GM18505 (cell line): Measurements from ENCODE around the gene SLC6A8.

Source experiments
- ATAC-seq: cut with Tn5 transposase; IDR thresholded peaks from one replicate; pipeline ENCODE4 v1.9.1; 2021; ENCODE audit not compliant: unreplicated experiment
- POLR2A ChIP-seq: IDR thresholded peaks from 4 replicates; pipeline ENCODE4 v1.6.1; 2011; ENCODE audit warnings: borderline replicate concordance; ENCODE audit not compliant: insufficient read depth, insufficient read length; ENCODE audit errors: extremely low read depth

SLC6A8 gene

DNA sequence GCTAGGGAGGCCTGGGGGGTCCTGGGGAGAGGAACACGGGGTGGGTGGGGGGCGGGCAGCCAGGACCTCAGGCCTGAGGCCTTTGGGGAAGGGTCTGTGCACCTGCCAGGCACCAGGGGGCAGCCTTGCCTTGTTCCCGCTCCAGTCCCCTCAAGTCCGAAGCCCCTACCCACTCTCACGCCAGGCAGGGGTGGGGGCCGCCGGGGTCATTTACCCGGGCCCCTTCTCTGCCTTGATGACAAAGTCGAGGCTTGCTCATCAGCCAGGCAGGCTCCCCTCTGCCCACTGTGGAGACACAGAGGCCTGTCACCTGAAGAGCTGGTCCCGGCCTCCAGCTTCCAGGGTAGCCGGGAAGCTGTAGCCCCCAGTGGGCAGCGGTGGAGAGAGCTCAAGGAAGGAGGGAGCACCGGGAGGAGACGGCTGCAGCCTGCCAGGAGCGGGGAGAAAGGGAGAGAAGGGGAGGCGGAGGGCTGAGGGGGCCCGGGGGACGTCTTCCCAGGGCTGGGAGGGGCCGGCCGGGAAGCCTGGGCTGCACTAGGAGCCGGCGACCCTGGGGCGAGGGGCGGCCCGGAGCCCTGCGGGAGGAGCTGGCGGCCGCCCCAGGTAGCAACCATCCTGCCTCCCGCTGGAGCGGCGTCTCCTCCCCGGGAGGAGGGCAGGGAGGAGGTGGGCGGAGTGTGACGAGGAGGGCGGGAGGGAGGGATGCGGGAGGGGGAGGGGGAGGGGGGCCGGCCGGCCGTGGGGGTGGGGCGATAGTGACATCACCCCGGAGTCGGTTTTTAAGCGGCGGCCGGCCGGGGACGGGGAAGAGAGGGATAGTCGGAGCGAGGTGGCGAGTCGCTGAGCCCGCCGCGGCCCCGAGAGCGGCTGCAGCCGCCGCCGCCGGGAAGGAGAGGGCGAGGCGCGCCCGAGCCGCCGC, at the start of gene SLC6A8:
Gene SLC6A8, plus strand, starts transcription at position 806 of the 919 bp plus-strand sequence. CDS start 649 bp downstream, outside the sequence.
- ATAC-seq, result no peak
- TF ChIP-seq POLR2A, result no peak

DNA sequence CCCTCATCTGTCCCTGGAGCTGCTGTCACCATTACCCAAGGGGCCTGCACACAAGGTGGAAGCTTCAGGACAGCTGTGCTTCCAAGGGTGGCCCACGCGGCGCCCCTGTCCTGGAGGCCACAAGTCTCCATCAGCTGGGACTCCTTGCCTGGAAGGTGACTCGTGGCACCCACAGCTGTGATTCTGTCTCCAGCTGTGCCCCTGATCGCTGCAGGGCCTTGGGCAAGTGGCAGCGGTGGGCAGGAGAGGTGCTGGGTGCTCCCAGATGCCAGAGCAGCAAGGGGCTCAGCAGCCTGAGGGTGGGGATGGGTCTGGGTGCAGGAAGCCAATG, 49.7 kb upstream of the SLC6A8 start:
- TF ChIP-seq POLR2A, result no peak
- ATAC-seq, result no peak

DNA sequence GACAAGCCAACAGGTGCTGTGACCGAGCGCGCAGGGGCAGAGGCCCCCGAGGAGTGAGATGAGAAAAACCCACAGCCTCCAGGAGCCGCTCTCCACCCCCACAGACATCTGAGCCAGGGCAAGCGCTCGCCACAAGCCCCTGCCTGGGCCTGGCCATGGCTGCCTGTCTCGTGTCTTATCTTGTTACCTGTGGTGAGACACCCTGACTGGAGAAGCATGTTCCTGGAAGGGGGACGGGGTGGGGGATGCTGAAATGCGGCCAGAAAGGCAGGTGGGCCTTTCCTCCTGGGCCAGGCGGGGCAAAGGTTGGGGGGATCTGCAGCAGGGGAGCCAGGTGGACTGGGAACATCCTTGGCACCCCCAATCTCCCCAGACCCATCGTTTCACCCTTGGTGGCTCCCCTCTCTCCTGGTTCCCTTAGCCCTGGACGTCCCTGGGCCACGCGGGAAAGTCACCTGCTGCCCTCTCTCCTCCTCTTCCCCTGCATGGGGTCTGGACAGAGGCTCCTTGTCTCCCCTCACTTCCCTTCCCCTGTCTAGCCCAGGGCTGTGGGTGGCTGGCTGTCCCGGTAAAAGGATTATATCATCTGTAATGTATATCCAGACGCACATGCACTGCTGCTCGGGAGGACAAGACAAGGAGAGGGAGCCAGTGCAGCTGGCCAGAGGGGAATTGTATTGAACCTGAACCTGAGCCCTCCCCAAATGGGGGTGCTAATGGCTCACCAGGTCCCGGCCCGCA, 49.1 kb upstream of the SLC6A8 start:
- no peak for TF ChIP-seq POLR2A
- ATAC-seq, result no peak

DNA sequence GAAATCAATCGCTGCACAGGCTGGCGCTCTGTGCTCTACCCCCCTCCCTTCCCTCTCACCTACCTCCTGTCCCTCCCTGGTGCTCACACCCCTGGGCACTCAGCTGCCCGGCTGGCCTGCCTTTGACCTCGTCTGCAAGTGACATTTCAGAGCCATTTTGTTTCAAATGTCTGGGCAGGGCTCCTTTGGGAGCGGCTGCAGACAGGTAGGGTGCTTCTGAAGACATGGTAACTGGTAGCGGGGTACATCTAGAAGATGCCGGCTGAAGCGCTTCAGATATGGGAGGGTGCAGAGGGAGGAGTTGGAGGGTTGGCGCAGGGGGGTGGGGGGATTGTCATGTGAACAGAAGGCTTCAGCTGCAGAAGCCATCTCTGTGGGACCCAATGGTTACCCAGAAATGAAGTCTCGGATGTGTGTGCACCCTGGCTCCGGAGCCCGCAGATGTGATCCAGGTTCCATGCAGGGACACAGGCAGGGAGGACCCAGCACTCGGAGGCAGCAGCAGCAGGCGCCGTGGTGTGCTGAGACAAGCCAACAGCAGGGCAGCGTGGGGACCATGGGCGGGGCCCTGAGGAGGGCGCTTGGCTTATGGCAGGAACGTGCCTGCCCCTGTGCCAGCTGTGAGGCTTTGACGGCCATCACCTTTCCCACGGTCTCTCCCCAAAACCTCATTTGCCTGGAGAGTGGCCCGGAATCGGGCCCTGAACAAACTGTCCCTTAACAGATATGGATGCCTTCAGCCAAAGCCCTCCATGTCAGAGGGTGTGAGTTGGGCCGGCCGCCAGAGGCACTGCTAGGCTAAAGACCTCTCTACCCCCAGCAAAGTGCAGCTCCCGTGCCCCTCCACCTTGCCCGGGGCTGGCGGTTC, 48.3 kb upstream of the SLC6A8 start:
- ATAC-seq, result no peak
- TF ChIP-seq POLR2A, result no peak

DNA sequence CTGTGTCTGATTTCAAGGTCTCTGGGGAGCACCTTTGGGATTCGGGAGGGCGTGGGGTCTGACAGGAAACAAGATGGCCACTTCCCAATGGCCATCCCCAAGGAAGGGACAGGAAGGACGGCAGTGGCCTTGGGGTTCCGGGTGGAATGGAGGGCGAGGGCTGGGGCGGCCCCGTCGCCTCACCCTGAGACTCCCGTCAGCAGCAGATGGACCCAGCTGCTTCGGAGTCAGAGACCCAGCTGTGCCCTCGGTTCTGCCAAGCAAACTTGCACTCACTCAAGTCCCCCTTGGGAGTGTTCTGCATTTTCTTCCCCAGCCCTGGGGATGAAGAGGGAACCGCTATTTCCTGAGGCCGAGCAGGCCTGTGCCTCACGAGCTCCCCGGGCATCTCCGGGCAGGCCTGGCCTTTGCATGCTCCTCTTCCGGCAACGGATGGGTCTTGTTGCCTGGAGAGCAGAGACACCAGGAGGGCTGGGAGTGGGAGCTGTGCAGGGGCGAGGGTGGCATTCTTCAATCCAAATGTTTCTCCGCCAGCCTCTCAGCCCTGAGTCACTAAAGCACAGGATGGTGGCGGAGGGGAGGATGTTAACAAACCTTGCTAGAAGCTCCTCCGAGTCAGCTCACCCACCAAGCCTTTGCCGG, 47.6 kb upstream of the SLC6A8 start:
- no peak for TF ChIP-seq POLR2A
- ATAC-seq, result no peak

DNA sequence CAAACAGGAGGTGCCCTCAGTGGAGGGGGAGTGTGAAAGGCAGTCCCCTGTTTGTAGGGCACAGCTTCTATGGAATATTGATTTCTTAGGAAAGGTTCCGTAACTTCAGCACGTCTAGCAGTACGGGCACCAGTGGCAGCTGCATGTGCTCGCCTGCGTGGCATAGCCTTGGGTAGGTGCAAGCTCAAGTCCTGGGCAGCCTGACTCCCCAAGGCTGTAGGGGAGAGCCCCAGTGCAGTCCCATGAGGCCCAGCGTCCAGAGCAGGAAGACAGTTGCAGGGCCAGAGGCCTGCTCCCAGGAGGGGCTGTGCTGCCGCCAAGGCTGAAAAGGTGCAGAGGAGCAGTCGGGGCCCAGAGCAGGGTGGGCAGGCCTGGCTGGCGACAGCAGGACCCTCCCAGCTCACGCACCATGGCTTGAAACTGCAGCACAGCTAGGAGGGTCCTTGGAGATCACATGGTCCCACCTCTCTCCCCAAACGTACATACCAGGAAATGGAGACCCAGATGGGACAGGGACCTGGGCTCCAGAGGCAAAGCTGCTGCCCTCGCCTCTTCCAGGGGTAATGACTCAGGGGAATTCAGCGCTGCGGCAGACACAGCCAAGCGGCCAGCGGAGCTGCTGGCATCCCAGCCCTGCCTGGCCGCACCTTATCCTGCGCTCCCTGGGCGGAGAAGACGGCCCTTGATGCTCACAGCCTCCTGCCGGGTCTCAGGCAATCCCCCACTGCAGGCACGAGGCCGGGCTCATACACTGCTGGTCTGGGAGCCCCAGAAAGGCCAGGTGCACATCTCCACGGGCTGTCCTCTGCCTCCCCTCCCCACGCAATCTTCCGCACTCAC, 46.8 kb upstream of the SLC6A8 start:
- no peak for TF ChIP-seq POLR2A
- ATAC-seq, result no peak

DNA sequence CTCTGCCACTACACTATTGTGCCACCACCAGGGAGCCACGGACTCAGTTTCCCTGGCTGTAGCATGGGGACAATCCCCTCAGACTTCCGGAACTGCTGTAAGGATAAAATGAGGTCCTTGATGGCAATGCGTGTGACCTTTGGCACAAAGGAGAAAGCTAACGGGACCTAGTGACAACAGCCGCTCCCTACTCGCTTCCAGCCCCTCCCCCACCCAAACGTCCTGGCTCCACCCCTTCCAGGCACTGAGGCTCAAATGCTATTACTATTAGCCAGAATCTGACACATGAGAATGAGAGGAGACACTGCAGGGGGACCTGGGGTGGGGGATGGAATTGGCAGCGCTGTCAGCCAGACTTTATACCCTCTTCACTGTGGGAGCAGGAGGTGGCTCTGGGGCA, 46.1 kb upstream of the SLC6A8 start:
- no peak for TF ChIP-seq POLR2A
- no peak for ATAC-seq

DNA sequence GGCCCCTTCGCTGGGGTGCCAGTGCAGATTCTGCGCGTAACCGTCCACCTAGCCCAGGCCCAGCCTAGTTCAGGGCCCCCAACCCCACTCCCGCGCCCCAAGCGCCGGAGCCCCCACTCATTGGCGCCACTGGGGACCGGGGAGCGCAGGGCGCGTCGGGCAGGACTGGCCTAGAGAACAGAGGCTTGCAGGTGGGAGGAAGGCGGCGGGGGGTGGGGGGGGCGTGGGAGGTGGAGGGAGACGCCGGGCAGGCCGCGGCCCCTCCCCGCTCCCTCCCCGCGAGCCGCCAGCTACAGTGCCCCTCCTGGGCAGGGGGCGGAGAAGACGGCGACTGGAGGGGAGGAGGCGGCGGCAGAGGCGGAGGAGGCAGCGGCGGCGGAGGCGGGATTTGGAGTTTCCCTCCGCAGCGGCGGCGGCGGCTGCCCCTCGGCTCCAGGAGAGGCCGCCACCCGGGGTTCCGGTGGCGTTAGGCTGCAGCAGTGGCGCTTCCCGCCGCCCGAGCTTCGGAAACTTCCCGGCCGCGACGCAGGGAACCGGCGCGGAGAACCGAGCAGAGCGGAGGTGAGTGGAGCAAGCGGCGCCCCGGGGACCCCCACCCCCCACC, 45.6 kb upstream of the SLC6A8 start:
- ATAC-seq, result no peak
- TF ChIP-seq POLR2A, result no peak

DNA sequence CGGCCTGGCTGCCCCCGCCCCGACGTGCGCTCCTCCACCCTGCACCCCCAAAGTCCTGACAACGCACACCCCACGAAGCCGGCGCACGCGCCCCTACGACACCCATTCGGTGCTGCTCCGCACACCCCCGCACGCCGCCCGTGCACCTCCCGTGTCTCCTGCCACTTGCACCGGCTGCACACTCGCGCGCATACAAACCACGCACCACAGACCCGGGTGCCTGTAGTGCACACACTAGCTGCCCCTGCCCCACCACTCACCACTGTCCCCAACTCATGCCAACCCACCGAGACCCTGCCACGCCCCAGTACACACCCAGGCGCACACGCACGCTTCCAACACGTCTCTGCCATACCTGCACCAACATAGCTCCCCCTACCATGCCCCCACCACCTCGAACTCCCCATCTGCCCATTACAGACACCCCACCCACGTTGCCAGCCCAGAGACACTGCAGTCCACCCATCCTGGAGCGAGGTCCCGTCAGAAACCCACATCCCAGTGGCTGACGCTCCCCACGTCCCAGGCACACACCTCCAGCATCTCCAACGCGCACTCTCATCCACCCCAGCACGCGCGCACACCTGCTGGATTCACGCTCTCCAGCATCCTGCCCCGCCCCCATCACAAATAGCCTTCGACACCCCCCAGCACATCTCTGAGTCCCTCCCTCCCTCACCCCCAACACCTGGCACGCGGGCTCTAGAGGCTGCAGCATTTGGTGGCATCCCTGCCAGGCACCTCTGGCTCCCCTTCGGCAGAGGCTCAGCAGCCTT, 44.9 kb upstream of the SLC6A8 start:
- no peak for ATAC-seq
- no peak for TF ChIP-seq POLR2A

DNA sequence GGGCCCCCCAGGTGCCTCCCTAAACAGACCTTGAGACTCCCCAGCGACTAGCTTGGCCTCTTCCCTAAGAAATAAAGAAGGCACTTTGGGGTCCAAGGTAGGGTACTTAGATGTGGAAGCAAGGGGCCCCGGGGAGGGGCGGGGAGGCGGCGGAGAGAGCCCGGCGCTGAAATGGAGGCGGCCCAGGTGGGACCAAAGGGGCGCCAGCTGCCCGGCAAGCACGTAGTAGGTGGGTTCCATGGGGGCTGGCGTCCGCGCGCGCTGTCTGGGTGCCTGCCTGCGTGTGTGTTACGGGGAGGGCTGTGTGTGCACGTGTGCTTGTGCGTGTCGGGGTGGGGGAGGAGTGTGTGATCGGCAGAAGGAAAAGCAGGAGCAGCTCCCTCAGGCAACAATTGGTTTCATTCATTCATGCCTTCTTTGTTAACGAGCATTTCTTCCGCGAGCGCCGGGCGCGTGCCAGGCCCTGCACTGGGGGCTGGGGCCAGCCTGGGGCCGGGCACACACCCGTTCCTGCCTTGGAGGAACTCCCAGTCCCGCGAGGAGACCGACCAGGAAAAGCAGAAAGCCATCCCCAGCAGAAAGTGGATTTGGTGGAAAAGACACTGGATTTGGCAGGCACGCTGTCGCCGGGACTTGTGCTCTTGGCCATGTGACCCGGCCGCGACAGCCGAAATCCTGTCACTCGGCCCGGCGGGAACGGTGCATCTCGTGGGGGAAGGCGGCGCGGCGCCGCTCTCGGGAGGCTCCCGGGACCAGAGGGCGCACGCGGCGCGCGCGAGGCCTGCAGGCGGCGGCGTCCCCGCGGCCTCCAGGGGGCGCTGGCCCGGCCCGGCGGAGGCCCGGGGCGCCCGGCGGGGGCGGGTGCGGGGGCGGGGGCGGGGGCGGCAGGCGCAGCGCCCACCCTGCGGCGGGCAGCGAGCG, 44.0 kb upstream of the SLC6A8 start:
- no peak for TF ChIP-seq POLR2A
- ATAC-seq, result no peak
